ENCODE results near the gene HGF. TPM values are rescaled to one million over a fixed set of nuclear protein-coding genes. Genes with fewer than 3 reads are reported as not detected.
"Not testable (repeated sequence)": the region's sequence is repeated elsewhere in the genome, so short reads cannot be mapped to it uniquely, and the experiment has no call there.

The HGF gene
- total RNA-seq, 2 experiments from 2014 or later = not detected

DNA sequence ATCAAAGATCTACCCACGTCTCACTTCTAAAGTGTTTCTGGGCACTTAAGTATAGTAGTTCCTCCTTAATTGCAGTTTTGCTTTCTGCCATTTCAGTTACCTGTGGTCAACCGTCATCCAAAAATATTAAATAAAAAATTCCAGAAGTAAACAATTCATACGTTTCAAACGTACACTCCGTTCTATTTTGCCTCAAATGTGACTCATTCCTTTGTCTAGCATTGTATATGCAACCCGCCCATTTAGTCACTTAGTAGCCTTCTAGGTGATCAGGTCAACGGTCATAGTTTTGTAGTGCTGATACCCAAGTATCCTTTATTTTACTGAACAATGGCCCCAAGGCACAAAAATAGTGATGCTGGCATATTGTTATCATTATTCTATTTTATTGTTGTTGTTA lies 33.8 kb downstream of the HGF start:
- ChIA-PET CTCF (no interaction called here), POLR2A (no interaction called here)
- Mint-ChIP-seq H3K27ac (no peak overlapping the region), H3K36me3 (ENCODE audit: low read depth) (no peaks in the 10 kb centered on the region), H3K27me3 (no peaks in the 10 kb centered on the region), H3K4me1 (ENCODE audit: low read depth) (no peaks in the 10 kb centered on the region), H3K9me3 (no peaks in the 10 kb centered on the region), H3K4me3 (no peak overlapping the region)
- Histone ChIP-seq H3K27me3 (ENCODE audit: control insufficient read depth in 1 of 2, insufficient read depth in 2 of 2, low read length in 2 of 2) (no peaks in the 10 kb centered on the region), H3K27ac (ENCODE audit: low read depth in 1 of 2, low read length in 2 of 2) (no peak overlapping the region), H3K9me3 (ENCODE audit: control insufficient read depth in 1 of 2, insufficient read depth in 1 of 2, low read length in 2 of 2) (no peaks in the 10 kb centered on the region), H3K36me3 (ENCODE audit: insufficient read depth, low read length) (no peaks in the 10 kb centered on the region), H3K4me1 (ENCODE audit: insufficient read depth, low read length) (no peaks in the 10 kb centered on the region), H3K4me3 (ENCODE audit: low read length) (no peak overlapping the region)
- DNase-seq (no peak), ATAC-seq (ENCODE audit: poor library complexity) (no peak)
- intact Hi-C loops (cut with DNase I, micrococcal nuclease) = no loop called here
- TF ChIP-seq, protein P1, sequence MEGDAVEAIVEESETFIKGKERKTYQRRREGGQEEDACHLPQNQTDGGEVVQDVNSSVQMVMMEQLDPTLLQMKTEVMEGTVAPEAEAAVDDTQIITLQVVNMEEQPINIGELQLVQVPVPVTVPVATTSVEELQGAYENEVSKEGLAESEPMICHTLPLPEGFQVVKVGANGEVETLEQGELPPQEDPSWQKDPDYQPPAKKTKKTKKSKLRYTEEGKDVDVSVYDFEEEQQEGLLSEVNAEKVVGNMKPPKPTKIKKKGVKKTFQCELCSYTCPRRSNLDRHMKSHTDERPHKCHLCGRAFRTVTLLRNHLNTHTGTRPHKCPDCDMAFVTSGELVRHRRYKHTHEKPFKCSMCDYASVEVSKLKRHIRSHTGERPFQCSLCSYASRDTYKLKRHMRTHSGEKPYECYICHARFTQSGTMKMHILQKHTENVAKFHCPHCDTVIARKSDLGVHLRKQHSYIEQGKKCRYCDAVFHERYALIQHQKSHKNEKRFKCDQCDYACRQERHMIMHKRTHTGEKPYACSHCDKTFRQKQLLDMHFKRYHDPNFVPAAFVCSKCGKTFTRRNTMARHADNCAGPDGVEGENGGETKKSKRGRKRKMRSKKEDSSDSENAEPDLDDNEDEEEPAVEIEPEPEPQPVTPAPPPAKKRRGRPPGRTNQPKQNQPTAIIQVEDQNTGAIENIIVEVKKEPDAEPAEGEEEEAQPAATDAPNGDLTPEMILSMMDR (IDR thresholded peaks at IDR 0.05) = no peak

DNA sequence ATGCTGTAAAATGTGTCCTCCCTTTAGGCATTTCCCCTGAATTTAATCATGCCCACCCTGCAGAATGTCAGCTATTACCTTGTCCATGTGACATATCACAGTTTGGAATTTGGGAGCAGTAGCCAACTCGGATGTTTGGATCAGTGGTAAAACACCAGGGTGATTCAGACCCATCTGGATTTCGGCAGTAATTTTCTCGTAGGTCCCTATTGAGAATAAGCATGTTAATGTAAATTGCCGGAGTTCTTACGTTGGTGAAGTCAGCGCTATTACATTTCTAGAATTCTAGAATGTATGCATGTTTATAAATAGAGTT lies 44.1 kb downstream of the HGF start:
- H3K27ac ChIP-seq (ENCODE audit: low read depth in 1 of 2, low read length in 2 of 2) = no peak overlapping the region

DNA sequence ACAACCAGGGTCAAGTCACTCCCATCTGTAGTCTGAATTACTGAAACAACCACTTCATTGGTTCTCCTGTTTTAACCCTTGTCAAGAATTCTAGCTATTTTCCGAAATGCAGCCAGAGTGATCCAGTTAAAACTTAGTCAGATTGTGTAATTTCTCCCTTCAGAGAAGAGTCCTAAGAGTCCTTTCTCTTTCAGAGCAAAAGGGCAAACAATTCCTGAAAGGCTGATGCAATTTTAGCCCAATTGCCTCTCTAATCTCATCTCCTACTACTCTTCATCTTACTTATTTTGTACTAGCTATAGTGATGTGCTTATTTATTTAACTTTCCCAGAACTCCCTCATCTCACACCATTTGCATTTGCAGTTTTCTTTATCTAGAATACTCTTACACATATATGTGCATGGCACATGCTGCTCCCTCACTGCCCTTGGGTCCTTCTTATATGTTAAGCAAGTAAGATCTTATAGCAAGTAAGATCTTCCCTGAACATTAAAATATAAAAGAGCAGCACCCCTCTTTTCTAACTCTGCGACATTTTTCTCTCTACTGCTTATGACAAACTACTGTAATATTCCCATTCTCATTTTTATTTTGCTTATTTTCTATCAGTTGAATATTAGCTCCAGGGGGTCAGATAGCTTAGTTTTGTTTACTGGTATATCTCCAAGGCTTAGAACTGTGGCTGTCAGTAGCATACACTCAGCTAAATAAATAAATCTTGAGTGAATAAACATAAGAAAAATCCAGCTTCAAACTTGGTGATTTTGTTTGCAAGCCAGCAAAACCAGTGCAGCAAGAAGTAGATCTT lies 44.6 kb downstream of the HGF start:
- H3K27ac Mint-ChIP-seq = no peak overlapping the region
- ChIA-PET POLR2A (no interaction called here), CTCF (no interaction called here)
- no peaks in the 10 kb centered on the region for H3K36me3 Mint-ChIP-seq (ENCODE audit: low read depth)
- Histone ChIP-seq H3K9me3 (ENCODE audit: control insufficient read depth in 1 of 2, insufficient read depth in 1 of 2, low read length in 2 of 2) (peaks cover 0 to 12% of the 10 kb centered on the region in 2 experiments), H3K27ac (ENCODE audit: low read depth in 1 of 2, low read length in 2 of 2) (no peak overlapping the region), H3K4me3 (ENCODE audit: low read length) (no peak overlapping the region), H3K27me3 (ENCODE audit: control insufficient read depth in 1 of 2, insufficient read depth in 2 of 2, low read length in 2 of 2) (no peaks in the 10 kb centered on the region), H3K36me3 (ENCODE audit: insufficient read depth, low read length) (no peaks in the 10 kb centered on the region), H3K4me1 (ENCODE audit: insufficient read depth, low read length) (no peaks in the 10 kb centered on the region)
- no peaks in the 10 kb centered on the region for H3K27me3 Mint-ChIP-seq
- peaks cover 7% of the 10 kb centered on the region for H3K9me3 Mint-ChIP-seq
- no peak overlapping the region for H3K4me3 Mint-ChIP-seq
- TF ChIP-seq, protein P1 (IDR thresholded peaks at IDR 0.05) = no peak
- ATAC-seq (ENCODE audit: poor library complexity) = no peak
- no peaks in the 10 kb centered on the region for H3K4me1 Mint-ChIP-seq (ENCODE audit: low read depth)
- intact Hi-C loops (cut with DNase I, micrococcal nuclease) = no loop called here
- no peak for DNase-seq

More for the DNA sequence above, 44.1 kb downstream of the HGF start:
- DNase-seq (no peak), ATAC-seq (ENCODE audit: poor library complexity) (no peak)
- TF ChIP-seq, protein P1 (IDR thresholded peaks at IDR 0.05) = no peak
- no peaks in the 10 kb centered on the region for H3K27me3 Mint-ChIP-seq
- H3K9me3 Mint-ChIP-seq = peaks cover 5% of the 10 kb centered on the region
- H3K4me1 Mint-ChIP-seq (ENCODE audit: low read depth) = no peaks in the 10 kb centered on the region
- Histone ChIP-seq H3K4me1 (ENCODE audit: insufficient read depth, low read length) (no peaks in the 10 kb centered on the region), H3K4me3 (ENCODE audit: low read length) (no peak overlapping the region), H3K27me3 (ENCODE audit: control insufficient read depth in 1 of 2, insufficient read depth in 2 of 2, low read length in 2 of 2) (no peaks in the 10 kb centered on the region), H3K9me3 (ENCODE audit: control insufficient read depth in 1 of 2, insufficient read depth in 1 of 2, low read length in 2 of 2) (peaks cover 0 to 10% of the 10 kb centered on the region in 2 experiments), H3K36me3 (ENCODE audit: insufficient read depth, low read length) (no peaks in the 10 kb centered on the region)
- H3K36me3 Mint-ChIP-seq (ENCODE audit: low read depth) = no peaks in the 10 kb centered on the region
- H3K27ac Mint-ChIP-seq = no peak overlapping the region
- CTCF ChIA-PET = no interaction called here
- POLR2A ChIA-PET = no interaction called here
- no peak overlapping the region for H3K4me3 Mint-ChIP-seq
- intact Hi-C loops (cut with DNase I, micrococcal nuclease) = no loop called here

DNA sequence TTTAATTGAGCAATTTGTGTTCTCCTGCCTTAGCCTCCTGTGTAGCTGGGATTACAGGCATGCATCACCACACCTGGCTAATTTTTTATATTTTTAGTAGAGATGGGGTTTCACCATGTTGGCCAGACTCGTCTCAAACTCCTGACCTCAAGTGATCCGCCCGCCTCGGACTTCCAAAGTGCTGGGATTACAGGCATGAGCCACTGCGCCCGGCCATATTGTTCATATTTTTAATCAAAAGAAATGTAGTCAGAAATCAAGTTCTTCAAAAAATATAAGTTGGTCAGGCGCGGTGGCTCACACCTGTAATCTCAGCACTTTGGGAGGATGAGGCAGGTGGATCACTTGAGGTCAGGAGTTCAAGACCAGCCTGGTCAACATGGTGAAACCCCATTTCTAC lies 47.6 kb downstream of the HGF start:
- DNase-seq; H3K27me3 Mint-ChIP-seq; H3K4me1 Mint-ChIP-seq (ENCODE audit: low read depth); H3K4me1 ChIP-seq (ENCODE audit: insufficient read depth, low read length); ATAC-seq (ENCODE audit: poor library complexity); POLR2A ChIA-PET; CTCF ChIA-PET; intact Hi-C loops (cut with DNase I, micrococcal nuclease); H3K27me3 ChIP-seq (ENCODE audit: control insufficient read depth in 1 of 2, insufficient read depth in 2 of 2, low read length in 2 of 2); H3K4me3 ChIP-seq (ENCODE audit: low read length); H3K36me3 ChIP-seq (ENCODE audit: insufficient read depth, low read length); H3K27ac Mint-ChIP-seq; H3K4me3 Mint-ChIP-seq; H3K36me3 Mint-ChIP-seq (ENCODE audit: low read depth); H3K27ac ChIP-seq (ENCODE audit: low read depth in 1 of 2, low read length in 2 of 2); H3K9me3 Mint-ChIP-seq: not testable (repeated sequence)
- peaks cover 0 to 12% of the 10 kb centered on the region in 2 experiments for H3K9me3 ChIP-seq (ENCODE audit: control insufficient read depth in 1 of 2, insufficient read depth in 1 of 2, low read length in 2 of 2)
